Measurements from ENCODE around the gene ADAMTS15.

Gene ADAMTS15

DNA sequence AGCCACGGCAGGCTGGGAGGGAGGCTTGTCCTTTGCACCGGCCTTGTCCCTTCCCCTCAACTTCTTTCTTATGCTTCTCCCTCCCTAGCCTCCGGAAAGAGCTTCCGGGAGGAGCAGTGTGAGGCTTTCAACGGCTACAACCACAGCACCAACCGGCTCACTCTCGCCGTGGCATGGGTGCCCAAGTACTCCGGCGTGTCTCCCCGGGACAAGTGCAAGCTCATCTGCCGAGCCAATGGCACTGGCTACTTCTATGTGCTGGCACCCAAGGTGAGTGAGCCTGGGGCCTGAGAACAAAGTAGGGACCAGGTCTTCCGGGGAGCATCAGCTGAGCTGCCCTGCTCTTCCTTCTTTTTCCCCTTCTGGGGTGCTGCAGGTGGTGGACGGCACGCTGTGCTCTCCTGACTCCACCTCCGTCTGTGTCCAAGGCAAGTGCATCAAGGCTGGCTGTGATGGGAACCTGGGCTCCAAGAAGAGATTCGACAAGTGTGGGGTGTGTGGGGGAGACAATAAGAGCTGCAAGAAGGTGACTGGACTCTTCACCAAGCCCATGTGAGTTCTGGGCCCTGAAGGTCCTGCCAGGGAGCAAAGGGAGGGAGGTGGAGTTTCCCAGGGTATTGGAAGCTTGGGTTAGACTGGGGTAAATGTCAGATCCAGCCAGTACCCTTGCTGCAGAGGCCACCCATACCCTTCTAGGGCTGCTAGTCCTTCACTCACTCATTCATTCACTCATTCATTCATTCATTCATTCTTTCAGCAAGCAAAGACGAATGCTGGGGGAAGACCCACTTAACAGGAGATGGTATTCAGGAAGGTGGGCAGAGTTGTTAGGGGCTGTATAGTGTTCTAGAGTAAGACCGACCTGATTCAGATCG is 22.6 kb downstream of the ADAMTS15 start:
- Histone ChIP-seq H3K27me3 (replicated peaks; ENCODE audit: control insufficient read depth, insufficient read depth, low read length, poor library complexity, severe bottlenecking) (no peaks in the 10 kb centered on the region), H3K9me3 (ENCODE audit: control insufficient read depth, low read length) (no peaks in the 10 kb centered on the region), H3K27ac (ENCODE audit: insufficient read depth, low read length, poor library complexity, severe bottlenecking) (no peak overlapping the region), H3K4me1 (ENCODE audit: control insufficient read depth, insufficient read depth, low read length, poor library complexity, severe bottlenecking) (no peaks in the 10 kb centered on the region), H3K4me3 (ENCODE audit: insufficient read depth, low read depth, low read length, poor library complexity, severe bottlenecking) (no peak overlapping the region), H3K36me3 (ENCODE audit: control insufficient read depth, insufficient read depth, low read length) (no peaks in the 10 kb centered on the region)
- DNase-seq = no peak

DNA sequence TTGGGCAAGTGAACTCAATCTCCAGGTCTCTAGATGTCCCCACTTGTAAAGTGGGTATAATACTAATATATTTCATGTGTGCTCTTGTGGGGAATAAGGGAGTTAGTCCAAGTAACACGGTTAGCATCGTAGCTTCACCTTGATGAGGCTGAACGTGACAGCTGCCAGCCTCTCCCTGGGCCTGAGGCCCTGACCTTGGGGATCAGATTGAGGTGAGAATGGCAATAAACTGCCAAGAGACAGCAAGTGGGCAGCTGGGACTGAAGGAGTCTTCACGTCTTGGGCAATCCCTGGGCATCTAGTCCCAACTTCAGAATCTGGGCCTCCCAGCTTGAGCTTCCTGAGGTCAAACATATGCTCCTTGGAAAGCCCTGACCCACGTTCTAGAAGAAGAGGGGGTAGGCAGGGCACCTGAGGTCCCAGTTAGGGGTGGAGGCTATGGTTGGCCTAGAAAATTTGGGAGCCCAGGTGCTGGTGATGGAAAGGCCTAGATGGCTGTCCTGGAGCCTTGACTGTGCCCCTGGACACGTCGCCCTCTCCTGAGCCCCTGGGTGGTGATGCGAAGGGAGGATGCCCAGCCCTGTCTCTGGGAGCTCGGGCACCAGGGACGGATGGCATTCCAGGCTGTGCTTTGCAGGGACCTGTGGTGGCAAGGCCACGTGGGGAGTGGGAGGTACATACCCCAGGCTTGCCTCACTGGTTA is 23.4 kb downstream of the ADAMTS15 start:
- no peak overlapping the region for H3K4me3 ChIP-seq (ENCODE audit: insufficient read depth, low read depth, low read length, poor library complexity, severe bottlenecking)
- H3K36me3 ChIP-seq (ENCODE audit: control insufficient read depth, insufficient read depth, low read length) = no peaks in the 10 kb centered on the region
- H3K27me3 ChIP-seq (replicated peaks; ENCODE audit: control insufficient read depth, insufficient read depth, low read length, poor library complexity, severe bottlenecking) = no peaks in the 10 kb centered on the region
- H3K27ac ChIP-seq (ENCODE audit: insufficient read depth, low read length, poor library complexity, severe bottlenecking) = no peak overlapping the region
- DNase-seq = no peak
- no peaks in the 10 kb centered on the region for H3K4me1 ChIP-seq (ENCODE audit: control insufficient read depth, insufficient read depth, low read length, poor library complexity, severe bottlenecking)
- H3K9me3 ChIP-seq (ENCODE audit: control insufficient read depth, low read length) = no peaks in the 10 kb centered on the region

DNA sequence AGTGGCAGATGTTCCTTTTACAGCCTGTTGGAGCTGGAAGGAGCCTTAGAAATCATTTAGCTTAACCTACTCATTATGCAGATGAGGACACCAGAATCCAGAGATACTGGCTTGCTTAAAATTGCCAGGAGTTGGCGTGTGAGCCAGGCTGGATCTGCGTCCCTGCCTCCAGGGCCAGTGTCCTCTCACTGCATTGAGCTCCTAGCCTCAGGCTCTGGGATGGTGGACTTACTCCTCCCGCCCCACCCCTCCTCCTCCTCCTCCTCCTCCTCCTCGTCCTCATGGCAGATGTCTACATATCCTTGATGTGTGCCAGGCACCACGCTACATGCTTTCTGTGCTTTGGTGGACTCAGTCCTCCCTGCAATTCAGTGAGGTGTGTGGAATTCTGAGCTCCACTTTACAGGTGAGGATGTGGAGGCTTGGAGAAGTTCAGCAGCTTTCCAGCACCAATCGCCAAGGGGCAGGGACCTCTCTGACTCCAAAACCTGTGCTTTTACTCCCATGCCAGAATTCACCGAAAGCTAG is 24.1 kb downstream of the ADAMTS15 start:
- Histone ChIP-seq H3K9me3 (ENCODE audit: control insufficient read depth, low read length) (no peaks in the 10 kb centered on the region), H3K27ac (ENCODE audit: insufficient read depth, low read length, poor library complexity, severe bottlenecking) (no peak overlapping the region), H3K36me3 (ENCODE audit: control insufficient read depth, insufficient read depth, low read length) (no peaks in the 10 kb centered on the region), H3K27me3 (replicated peaks; ENCODE audit: control insufficient read depth, insufficient read depth, low read length, poor library complexity, severe bottlenecking) (no peaks in the 10 kb centered on the region), H3K4me3 (ENCODE audit: insufficient read depth, low read depth, low read length, poor library complexity, severe bottlenecking) (no peak overlapping the region), H3K4me1 (ENCODE audit: control insufficient read depth, insufficient read depth, low read length, poor library complexity, severe bottlenecking) (no peaks in the 10 kb centered on the region)
- no peak for DNase-seq

DNA sequence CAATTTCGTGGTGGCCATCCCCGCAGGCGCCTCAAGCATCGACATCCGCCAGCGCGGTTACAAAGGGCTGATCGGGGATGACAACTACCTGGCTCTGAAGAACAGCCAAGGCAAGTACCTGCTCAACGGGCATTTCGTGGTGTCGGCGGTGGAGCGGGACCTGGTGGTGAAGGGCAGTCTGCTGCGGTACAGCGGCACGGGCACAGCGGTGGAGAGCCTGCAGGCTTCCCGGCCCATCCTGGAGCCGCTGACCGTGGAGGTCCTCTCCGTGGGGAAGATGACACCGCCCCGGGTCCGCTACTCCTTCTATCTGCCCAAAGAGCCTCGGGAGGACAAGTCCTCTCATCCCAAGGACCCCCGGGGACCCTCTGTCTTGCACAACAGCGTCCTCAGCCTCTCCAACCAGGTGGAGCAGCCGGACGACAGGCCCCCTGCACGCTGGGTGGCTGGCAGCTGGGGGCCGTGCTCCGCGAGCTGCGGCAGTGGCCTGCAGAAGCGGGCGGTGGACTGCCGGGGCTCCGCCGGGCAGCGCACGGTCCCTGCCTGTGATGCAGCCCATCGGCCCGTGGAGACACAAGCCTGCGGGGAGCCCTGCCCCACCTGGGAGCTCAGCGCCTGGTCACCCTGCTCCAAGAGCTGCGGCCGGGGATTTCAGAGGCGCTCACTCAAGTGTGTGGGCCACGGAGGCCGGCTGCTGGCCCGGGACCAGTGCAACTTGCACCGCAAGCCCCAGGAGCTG is 24.8 kb downstream of the ADAMTS15 start:
- no peak for DNase-seq
- no peaks in the 10 kb centered on the region for H3K9me3 ChIP-seq (ENCODE audit: control insufficient read depth, low read length)
- no peaks in the 10 kb centered on the region for H3K36me3 ChIP-seq (ENCODE audit: control insufficient read depth, insufficient read depth, low read length)
- H3K4me3 ChIP-seq (ENCODE audit: insufficient read depth, low read depth, low read length, poor library complexity, severe bottlenecking) = no peak overlapping the region
- H3K4me1 ChIP-seq (ENCODE audit: control insufficient read depth, insufficient read depth, low read length, poor library complexity, severe bottlenecking) = no peaks in the 10 kb centered on the region
- H3K27ac ChIP-seq (ENCODE audit: insufficient read depth, low read length, poor library complexity, severe bottlenecking) = no peak overlapping the region
- no peaks in the 10 kb centered on the region for H3K27me3 ChIP-seq (replicated peaks; ENCODE audit: control insufficient read depth, insufficient read depth, low read length, poor library complexity, severe bottlenecking)

DNA sequence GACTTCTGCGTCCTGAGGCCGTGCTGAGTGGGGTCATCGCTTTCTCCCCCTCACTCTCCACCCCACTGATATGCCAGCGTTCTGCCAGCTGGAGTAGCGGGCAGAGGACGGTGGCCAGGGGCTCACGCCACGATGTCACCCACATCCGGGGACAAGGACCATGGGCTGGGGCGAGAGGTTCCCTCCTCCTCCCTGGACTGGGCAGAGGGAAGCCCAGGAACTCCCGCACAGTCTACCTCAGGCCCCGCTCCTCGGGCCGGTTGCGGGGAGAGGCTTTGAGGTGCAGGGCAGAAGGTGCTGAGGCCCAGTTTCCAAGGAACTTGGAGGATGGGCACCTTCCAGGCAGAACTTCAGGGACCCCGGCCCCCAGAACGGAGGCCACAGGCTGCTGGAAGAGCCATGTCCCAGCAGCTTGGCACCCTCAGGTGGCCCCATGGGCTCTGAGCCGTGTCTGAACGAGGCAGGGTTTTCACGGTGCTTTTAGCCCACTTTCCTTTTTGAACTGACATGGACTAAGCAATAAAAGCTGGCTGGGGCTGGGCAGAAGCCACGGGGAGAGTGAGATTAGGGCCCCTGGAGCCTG is 25.4 kb downstream of the ADAMTS15 start:
- Histone ChIP-seq H3K27ac (ENCODE audit: insufficient read depth, low read length, poor library complexity, severe bottlenecking) (no peak overlapping the region), H3K27me3 (replicated peaks; ENCODE audit: control insufficient read depth, insufficient read depth, low read length, poor library complexity, severe bottlenecking) (no peaks in the 10 kb centered on the region), H3K4me1 (ENCODE audit: control insufficient read depth, insufficient read depth, low read length, poor library complexity, severe bottlenecking) (no peaks in the 10 kb centered on the region), H3K36me3 (ENCODE audit: control insufficient read depth, insufficient read depth, low read length) (no peaks in the 10 kb centered on the region), H3K4me3 (ENCODE audit: insufficient read depth, low read depth, low read length, poor library complexity, severe bottlenecking) (no peak overlapping the region), H3K9me3 (ENCODE audit: control insufficient read depth, low read length) (no peaks in the 10 kb centered on the region)
- DNase-seq = no peak

DNA sequence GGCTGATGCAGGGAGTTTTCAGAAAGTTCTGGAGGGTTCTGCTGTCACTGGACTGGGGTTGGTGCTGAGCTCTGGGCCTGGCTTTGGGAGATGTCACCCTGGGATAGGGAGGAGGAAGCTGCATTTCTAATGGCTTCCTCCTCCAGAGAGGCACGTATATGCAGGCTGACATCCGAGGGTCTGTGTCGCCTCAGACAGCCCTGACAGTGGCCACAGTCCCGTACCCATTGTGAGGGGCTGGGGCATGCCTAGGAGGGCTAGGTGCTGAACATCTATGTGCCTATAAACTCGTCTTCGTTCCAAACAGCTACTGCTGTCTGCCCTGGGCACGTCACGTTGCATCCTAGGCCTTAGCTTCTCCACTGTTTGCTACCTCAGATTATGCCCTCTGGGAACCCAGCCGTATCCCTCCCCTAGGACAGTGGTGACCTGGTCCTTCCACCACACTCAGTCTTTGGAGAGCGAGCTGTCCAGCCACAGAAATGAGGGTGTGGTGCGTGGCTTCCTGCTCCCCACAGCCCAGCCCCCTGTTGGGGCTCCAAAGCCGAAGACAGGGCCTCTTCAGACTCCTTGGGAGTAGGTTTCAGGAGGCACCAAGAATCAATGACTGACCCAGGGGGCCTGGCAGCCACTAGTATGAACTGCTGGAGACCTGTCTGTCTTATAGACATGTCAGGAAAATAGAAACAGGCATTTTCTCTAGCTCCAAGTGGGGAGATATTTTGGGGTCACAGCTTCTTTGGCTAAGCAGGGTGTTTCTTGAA is 26.4 kb downstream of the ADAMTS15 start:
- Histone ChIP-seq H3K27me3 (replicated peaks; ENCODE audit: control insufficient read depth, insufficient read depth, low read length, poor library complexity, severe bottlenecking) (no peaks in the 10 kb centered on the region), H3K4me3 (ENCODE audit: insufficient read depth, low read depth, low read length, poor library complexity, severe bottlenecking) (no peak overlapping the region), H3K4me1 (ENCODE audit: control insufficient read depth, insufficient read depth, low read length, poor library complexity, severe bottlenecking) (no peaks in the 10 kb centered on the region), H3K36me3 (ENCODE audit: control insufficient read depth, insufficient read depth, low read length) (no peaks in the 10 kb centered on the region), H3K27ac (ENCODE audit: insufficient read depth, low read length, poor library complexity, severe bottlenecking) (no peak overlapping the region), H3K9me3 (ENCODE audit: control insufficient read depth, low read length) (no peaks in the 10 kb centered on the region)
- DNase-seq = no peak

DNA sequence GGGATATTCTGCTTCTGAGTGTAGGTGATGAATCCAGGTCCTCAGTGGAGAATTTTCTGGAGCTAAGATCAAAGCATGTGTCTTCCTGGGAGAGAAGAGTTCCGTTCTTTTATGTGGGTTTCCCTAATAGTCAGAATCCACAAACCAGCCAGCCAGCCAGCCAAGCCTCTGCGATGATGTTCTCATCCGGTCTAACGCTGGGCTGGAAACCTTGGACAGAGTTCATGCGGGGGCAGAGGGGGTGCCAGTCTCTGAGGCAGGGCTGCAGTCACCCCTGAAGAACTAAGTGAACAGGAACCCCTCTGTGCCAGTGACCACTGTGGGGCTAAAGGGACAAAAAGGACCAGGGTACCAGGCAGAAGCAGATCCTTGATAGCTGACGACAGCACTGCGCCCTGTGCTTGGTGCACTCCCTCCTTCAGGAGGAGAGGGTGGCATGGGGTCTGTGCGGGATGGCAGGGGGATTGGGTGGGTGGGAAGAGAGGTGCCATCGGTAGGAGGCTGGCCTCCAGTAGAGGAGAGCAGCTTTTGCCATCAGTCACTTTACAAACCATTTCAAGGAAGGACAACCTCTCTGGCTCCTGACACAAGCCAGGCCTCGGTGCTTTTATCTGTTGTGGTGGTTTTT is 27.1 kb downstream of the ADAMTS15 start:
- Histone ChIP-seq H3K27ac (ENCODE audit: insufficient read depth, low read length, poor library complexity, severe bottlenecking) (no peak overlapping the region), H3K9me3 (ENCODE audit: control insufficient read depth, low read length) (no peaks in the 10 kb centered on the region), H3K4me1 (ENCODE audit: control insufficient read depth, insufficient read depth, low read length, poor library complexity, severe bottlenecking) (no peaks in the 10 kb centered on the region), H3K4me3 (ENCODE audit: insufficient read depth, low read depth, low read length, poor library complexity, severe bottlenecking) (no peak overlapping the region), H3K27me3 (replicated peaks; ENCODE audit: control insufficient read depth, insufficient read depth, low read length, poor library complexity, severe bottlenecking) (no peaks in the 10 kb centered on the region), H3K36me3 (ENCODE audit: control insufficient read depth, insufficient read depth, low read length) (no peaks in the 10 kb centered on the region)
- DNase-seq = no peak

DNA sequence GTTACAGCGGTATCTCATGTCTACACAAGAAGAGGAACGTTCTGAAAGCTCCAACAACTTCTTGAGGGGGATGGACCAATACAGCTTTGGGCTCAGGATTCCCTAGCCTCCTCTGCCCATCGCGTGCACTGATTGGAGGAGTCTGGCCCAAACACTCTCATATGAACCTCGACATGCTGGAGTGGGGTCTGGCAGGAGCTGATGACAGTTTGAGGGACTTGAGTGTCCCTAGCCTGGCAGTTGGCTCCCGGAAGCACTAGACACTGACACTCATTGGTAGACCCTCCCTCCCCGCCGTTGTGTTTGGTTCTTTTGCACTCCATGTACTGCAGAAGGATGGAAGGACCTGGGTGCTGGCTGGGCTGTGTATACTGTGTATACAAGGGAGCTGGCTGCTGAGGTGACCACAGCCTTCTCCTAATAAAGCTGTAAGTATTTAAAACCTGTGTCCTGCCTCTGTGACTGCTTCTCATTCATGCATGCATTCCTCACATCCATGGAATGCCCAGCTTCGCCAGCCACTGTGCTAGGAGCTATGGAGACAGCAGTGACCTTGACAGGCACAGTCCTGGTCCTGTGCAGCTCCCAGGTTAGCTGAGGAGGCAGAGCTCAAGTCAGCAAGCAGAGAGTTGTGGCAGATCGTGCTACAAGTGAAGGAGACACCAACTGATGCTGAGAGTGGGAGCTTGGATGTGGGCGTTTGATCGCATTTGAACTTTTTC is 27.9 kb downstream of the ADAMTS15 start:
- H3K4me3 ChIP-seq (ENCODE audit: insufficient read depth, low read depth, low read length, poor library complexity, severe bottlenecking) = no peak overlapping the region
- no peak overlapping the region for H3K27ac ChIP-seq (ENCODE audit: insufficient read depth, low read length, poor library complexity, severe bottlenecking)
- no peaks in the 10 kb centered on the region for H3K9me3 ChIP-seq (ENCODE audit: control insufficient read depth, low read length)
- DNase-seq = no peak
- no peaks in the 10 kb centered on the region for H3K4me1 ChIP-seq (ENCODE audit: control insufficient read depth, insufficient read depth, low read length, poor library complexity, severe bottlenecking)
- H3K27me3 ChIP-seq (replicated peaks; ENCODE audit: control insufficient read depth, insufficient read depth, low read length, poor library complexity, severe bottlenecking) = no peaks in the 10 kb centered on the region
- H3K36me3 ChIP-seq (ENCODE audit: control insufficient read depth, insufficient read depth, low read length) = no peaks in the 10 kb centered on the region
